ENCODE measurements around the gene C1orf232. TPM values are rescaled to one million over a fixed set of nuclear protein-coding genes. Genes with fewer than 3 reads are reported as not detected.
A peak's percentile ranks its signal among the peaks of the same experiment; 100 is the strongest.

C1orf232 gene
- total and polyA plus RNA-seq, 2 of the 8 experiments (the other 6 are each of a cell fraction or from before 2014, with no cell fraction given), result not detected

DNA sequence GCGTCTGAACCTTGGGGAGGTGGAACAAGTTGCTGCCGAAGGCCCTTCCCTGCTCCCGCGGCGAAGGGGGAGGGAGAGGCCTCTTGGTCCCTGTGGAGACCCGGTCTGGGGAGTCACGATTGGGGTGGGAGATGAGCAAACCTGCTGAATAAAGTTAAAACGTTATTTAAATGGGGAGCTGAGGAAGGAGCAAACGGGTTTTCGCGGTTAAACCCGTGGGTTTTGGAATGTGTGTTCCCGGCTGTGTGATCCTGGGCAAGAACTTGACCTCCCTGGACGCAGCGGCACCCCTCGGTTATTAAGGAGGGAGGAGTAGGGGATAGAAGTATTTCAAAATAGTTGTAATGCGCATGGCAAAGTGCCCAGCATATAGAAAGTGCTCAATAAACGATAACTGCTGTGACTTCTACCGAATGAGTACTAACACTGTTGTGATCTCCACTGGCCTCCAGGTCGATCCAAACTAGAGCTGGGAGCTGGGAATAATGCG, 6.5 kb downstream of the C1orf232 start:
- H3K9ac ChIP-seq (replicated peaks in 1 of 4; ENCODE audit: extremely low read depth in 1 of 4, low read depth in 3 of 4, low read length in 3 of 4), result no peak overlapping the region
- peaks cover 35 to 73% (median 67%) of the 10 kb centered on the region in 4 experiments for H3K27me3 ChIP-seq (replicated peaks in 1 of 4; ENCODE audit: control insufficient read depth in 3 of 4, extremely low read depth in 1 of 4, insufficient read depth in 3 of 4, low read length in 3 of 4)
- H2BK12ac ChIP-seq (ENCODE audit: low read depth, low read length), result no peak overlapping the region
- no peak overlapping the region for H2BK120ac ChIP-seq (replicated peaks; ENCODE audit: low read depth, low read length)
- H3K9me3 ChIP-seq (ENCODE audit: insufficient read depth in 2 of 2, low read depth in 1 of 2, low read length in 1 of 2), result no peaks in the 10 kb centered on the region
- 22% methylated on average over 20 of the region's 21 CpGs; no CpG with 5 or more reads in 1 of the 2 experiments for WGBS, 2 experiments (ENCODE audit: extremely low coverage in 1 of 2, insufficient coverage in 1 of 2, insufficient read length in 1 of 2, insufficient replicate concordance in 2 of 2, low coverage in 1 of 2, low lambda C conversion rate in 2 of 2, missing lambda C conversion rate in 1 of 2)
- no peak overlapping the region; the same call in 1 of the 2 replicates for H2AFZ ChIP-seq (ENCODE audit: low read length)
- H3K18ac ChIP-seq (ENCODE audit: extremely low read depth, low read length), result peak overlapping the region; percentile 60; the same call in 1 of the 2 replicates
- H3K79me1 ChIP-seq (ENCODE audit: low read depth, low read length), result no peaks in the 10 kb centered on the region
- FAIRE-seq, result no peak
- TF ChIP-seq RFX5 (IDR thresholded peaks at IDR 0.05; ENCODE audit: borderline replicate concordance, low read depth, low read length), result no peak
- no peak for TF ChIP-seq CBX8 (IDR thresholded peaks at IDR 0.05; ENCODE audit: borderline replicate concordance, low read depth, low read length)
- TF ChIP-seq RNF2 (IDR thresholded peaks at IDR 0.05; ENCODE audit: borderline replicate concordance, low read depth, low read length, missing control alignments, poor library complexity, severe bottlenecking), result peak; percentile 30
- TF ChIP-seq SUZ12 (IDR thresholded peaks at IDR 0.05; ENCODE audit: low read length), result peak; percentile 56
- no peak overlapping the region for H2BK20ac ChIP-seq (ENCODE audit: low read length)
- no peak overlapping the region for H3K27ac ChIP-seq (ENCODE audit: low read depth, low read length)
- H3K4ac ChIP-seq (replicated peaks; ENCODE audit: insufficient read length, low read depth, low read length), result no peak overlapping the region
- no peaks in the 10 kb centered on the region for H3K79me2 ChIP-seq (ENCODE audit: control insufficient read depth in 1 of 2, insufficient read depth in 2 of 2, low read length in 2 of 2)
- peak overlapping the region; percentile 44 to 95 for H3K4me2 ChIP-seq (ENCODE audit: insufficient read depth in 1 of 2, low read depth in 2 of 2, low read length in 2 of 2)
- ChIA-PET CTCF (ENCODE audit: partially characterized antibody) (interaction anchor here (0.8 to 4.0 kb wide), 12 partner anchors 9 to 132 kb away, joined by 3 to 18 read pairs (median 4); partner anchors contain the start of gene CEP85), POLR2A (ENCODE audit: partially characterized antibody) (interaction anchor here (1.2 kb wide), 1 partner anchor 14 kb away, joined by 3 read pairs; no protein-coding TSS in a partner anchor)
- H3K36me3 ChIP-seq (ENCODE audit: control insufficient read depth in 2 of 4, insufficient read depth in 4 of 4, low read length in 3 of 4), result no peaks in the 10 kb centered on the region
- H3K4me3 ChIP-seq (ENCODE audit: extremely low read depth in 1 of 4, insufficient read depth in 2 of 4, low read depth in 3 of 4, low read length in 4 of 4), result peak overlapping the region; percentile 3 to 66 (median 46)
- H2BK15ac ChIP-seq (ENCODE audit: low read length), result no peak overlapping the region
- no peak overlapping the region for H3K23ac ChIP-seq (ENCODE audit: insufficient read length)
- H4K8ac ChIP-seq (ENCODE audit: extremely low read depth, insufficient read depth, low read length), result no peak overlapping the region; the same call in 1 of the 2 replicates
- H3K4me1 ChIP-seq (replicated peaks in 1 of 4; ENCODE audit: control insufficient read depth in 3 of 4, insufficient read depth in 4 of 4, low read length in 3 of 4), result peaks cover 9 to 45% (median 20%) of the 10 kb centered on the region in 4 experiments
- H4K20me1 ChIP-seq (replicated peaks in 1 of 2; ENCODE audit: control insufficient read depth in 1 of 2, insufficient read depth in 2 of 2, low read length in 2 of 2), result peaks cover 3 to 5% of the 10 kb centered on the region in 2 experiments
- H2BK5ac ChIP-seq (ENCODE audit: low read depth, low read length), result no peak overlapping the region
- H3K23me2 ChIP-seq (ENCODE audit: low read depth, low read length), result peaks cover 8% of the 10 kb centered on the region; the same call in 1 of the 2 replicates
- H4K91ac ChIP-seq (replicated peaks; ENCODE audit: insufficient read length, low read length), result no peak overlapping the region
- no peak overlapping the region for H4K5ac ChIP-seq (ENCODE audit: insufficient read length, low read depth, low read length)
- H3K56ac ChIP-seq (replicated peaks; ENCODE audit: insufficient read length, low read depth, low read length), result no peak overlapping the region
- no peak overlapping the region for H3K14ac ChIP-seq (ENCODE audit: insufficient read length)
- H2AK5ac ChIP-seq (ENCODE audit: low read depth, low read length), result no peak overlapping the region
- DNase-seq (ENCODE audit: low read depth in 1 of 2, low spot score in 2 of 2), result peak in 1 of 2 experiments; percentile 66

Data from H1 (cell line).